ENCODE measurements around the gene ADD3.

ADD3 gene

GRCh38 chr10:110010486-110011378, 2.9 kb downstream of the ADD3 start:
- Histone ChIP-seq H3K9me3 (no peaks in the 10 kb centered on the region), H3K9ac (0 out of 2 replicates have a peak overlapping the region, but pooled peaks have one; percentile 18), H3K27me3 (no peaks in the 10 kb centered on the region), H4K20me1 (peaks cover 24% of the 10 kb centered on the region), H3K4me2 (peak overlapping the region; percentile 89), H3K27ac (no peak overlapping the region), H3K36me3 (no peaks in the 10 kb centered on the region), H3K4me3 (no peak overlapping the region), H3K4me1 (peaks cover 72% of the 10 kb centered on the region)
- no peak for TF ChIP-seq Cebpa-rat (IDR thresholded peaks at IDR 0.05)

- peaks cover 71% of the 10 kb centered on the region for H3K4me1 ChIP-seq
- no peak overlapping the region for H3K4me2 ChIP-seq
- H3K4me3 ChIP-seq, result no peak overlapping the region
These were observed 3.9 kb downstream of the ADD3 start for GRCh38 chr10:110011681-110012080.

DNA sequence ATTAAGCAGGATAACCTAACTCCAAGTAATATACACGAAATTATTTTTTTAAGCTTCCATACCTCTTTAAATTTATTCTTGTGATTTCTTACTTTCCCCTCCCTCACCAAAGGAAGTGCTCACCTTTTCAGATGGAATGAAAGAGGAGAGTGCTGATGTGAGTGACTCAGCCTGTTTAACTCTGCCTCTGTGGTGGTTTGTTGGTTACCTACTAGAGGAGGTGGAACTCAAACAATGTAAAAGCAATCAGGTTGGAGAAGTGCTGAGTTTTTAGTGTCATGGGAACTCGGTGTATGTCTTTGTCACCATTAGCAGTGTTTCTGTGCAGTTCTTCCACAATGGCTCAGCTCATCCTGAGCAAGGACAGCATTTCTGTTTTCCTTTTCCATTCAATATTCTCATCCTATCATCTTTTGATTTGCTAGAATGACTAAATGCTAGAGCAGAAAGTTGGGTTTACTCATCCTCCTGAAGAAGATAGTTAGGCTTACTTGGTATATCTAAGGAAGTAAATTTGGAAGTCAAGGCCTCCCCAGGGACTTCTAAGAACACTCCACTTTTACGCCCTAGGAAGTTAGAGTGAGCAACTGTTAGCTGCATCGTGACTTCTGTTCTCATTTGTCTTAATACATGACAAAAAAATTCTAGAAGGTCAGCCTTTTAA, 6.0 kb downstream of the ADD3 start:
- Histone ChIP-seq H3K27me3 (no peaks in the 10 kb centered on the region), H3K27ac (no peak overlapping the region), H3K4me1 (peaks cover 74% of the 10 kb centered on the region), H3K9me3 (no peaks in the 10 kb centered on the region), H4K20me1 (peaks cover 24% of the 10 kb centered on the region), H3K9ac (no peak overlapping the region), H3K4me3 (no peak overlapping the region), H3K4me2 (peak overlapping the region; percentile 63), H3K36me3 (no peaks in the 10 kb centered on the region)
- no peak for TF ChIP-seq Cebpa-rat (IDR thresholded peaks at IDR 0.05)

More at GRCh38 chr10:110011681-110012080, 3.9 kb downstream of the ADD3 start:
- Histone ChIP-seq H3K9me3 (no peaks in the 10 kb centered on the region), H3K9ac (no peak overlapping the region), H3K27me3 (no peaks in the 10 kb centered on the region), H4K20me1 (peaks cover 24% of the 10 kb centered on the region), H3K27ac (no peak overlapping the region), H3K36me3 (no peaks in the 10 kb centered on the region)
- no peak for TF ChIP-seq Cebpa-rat (IDR thresholded peaks at IDR 0.05)

- Histone ChIP-seq H3K27me3 (no peaks in the 10 kb centered on the region), H3K9ac (no peak overlapping the region), H3K9me3 (no peaks in the 10 kb centered on the region), H3K4me1 (peaks cover 61% of the 10 kb centered on the region), H4K20me1 (peaks cover 17% of the 10 kb centered on the region), H3K4me2 (no peak overlapping the region), H3K4me3 (no peak overlapping the region), H3K36me3 (no peaks in the 10 kb centered on the region), H3K27ac (no peak overlapping the region)
- no peak for TF ChIP-seq Cebpa-rat (IDR thresholded peaks at IDR 0.05)
These were observed 8.3 kb downstream of the ADD3 start for GRCh38 chr10:110016039-110016438.

DNA sequence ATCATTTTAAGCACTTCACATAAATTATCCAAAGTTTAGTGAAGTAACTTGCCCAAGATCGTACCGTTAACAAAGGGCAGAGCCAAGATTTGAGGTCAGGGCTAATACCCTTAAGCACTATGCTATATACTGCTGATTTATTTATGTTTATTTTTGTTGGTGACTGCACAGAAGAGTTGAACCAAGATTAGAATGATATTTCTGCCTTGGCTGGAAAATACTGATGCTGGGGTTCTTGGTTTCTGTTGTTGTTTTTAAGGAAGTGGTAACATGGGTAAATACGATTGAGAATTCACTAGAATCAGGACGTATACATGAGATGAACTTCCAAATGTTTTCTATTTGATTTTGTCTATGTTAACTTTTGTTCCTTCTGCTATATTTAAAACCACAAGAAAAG, 9.3 kb downstream of the ADD3 start:
- no peak for TF ChIP-seq Cebpa-rat (IDR thresholded peaks at IDR 0.05)
- Histone ChIP-seq H4K20me1 (peaks cover 15% of the 10 kb centered on the region; the same call in 1 of the 2 replicates), H3K4me1 (peaks cover 58% of the 10 kb centered on the region), H3K4me3 (no peak overlapping the region), H3K27ac (no peak overlapping the region; the same call in 1 of the 2 replicates), H3K9ac (no peak overlapping the region), H3K27me3 (no peaks in the 10 kb centered on the region), H3K36me3 (no peaks in the 10 kb centered on the region), H3K4me2 (peak overlapping the region; percentile 46), H3K9me3 (no peaks in the 10 kb centered on the region)

GRCh38 chr10:110017907-110018306, 10.1 kb downstream of the ADD3 start:
- Histone ChIP-seq H4K20me1 (peaks cover 17% of the 10 kb centered on the region; the same call in 1 of the 2 replicates), H3K4me2 (no peak overlapping the region), H3K27me3 (no peaks in the 10 kb centered on the region), H3K9me3 (no peaks in the 10 kb centered on the region), H3K9ac (no peak overlapping the region), H3K36me3 (no peaks in the 10 kb centered on the region), H3K4me1 (peaks cover 51% of the 10 kb centered on the region), H3K4me3 (no peak overlapping the region), H3K27ac (no peak overlapping the region)
- TF ChIP-seq Cebpa-rat (IDR thresholded peaks at IDR 0.05), result no peak

DNA sequence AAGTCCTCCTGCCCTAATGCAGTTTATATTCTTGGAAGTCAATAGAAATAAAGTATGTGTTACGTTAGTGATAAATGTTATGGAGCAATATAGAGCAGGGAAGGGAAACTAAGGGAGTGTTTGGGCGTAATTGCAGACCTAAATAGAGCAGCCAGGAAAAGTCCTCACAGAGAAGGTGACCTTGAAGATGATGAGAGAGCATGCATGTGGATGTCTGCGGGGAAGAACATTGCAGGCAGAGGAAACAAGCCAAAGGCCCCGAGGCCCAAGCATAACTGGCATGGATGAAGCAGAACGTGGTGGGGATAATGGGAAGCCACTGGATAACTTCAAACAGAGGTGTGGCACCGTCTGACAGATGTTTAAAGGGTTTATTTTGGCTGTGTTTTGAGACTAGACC, 12.5 kb downstream of the ADD3 start:
- peaks cover 38% of the 10 kb centered on the region for H3K4me1 ChIP-seq
- TF ChIP-seq Cebpa-rat (IDR thresholded peaks at IDR 0.05), result no peak
- H3K4me2 ChIP-seq, result peak overlapping the region; percentile 1; the same call in 1 of the 2 replicates
- peaks cover 18% of the 10 kb centered on the region; the same call in 1 of the 2 replicates for H4K20me1 ChIP-seq
- H3K27me3 ChIP-seq, result no peaks in the 10 kb centered on the region
- no peak overlapping the region for H3K4me3 ChIP-seq
- H3K36me3 ChIP-seq, result peaks cover 3% of the 10 kb centered on the region; the same call in 1 of the 2 replicates
- H3K9ac ChIP-seq, result no peak overlapping the region
- H3K9me3 ChIP-seq, result 0 out of 2 replicates have a peak, but pooled peaks cover 6% of the 10 kb centered on the region
- H3K27ac ChIP-seq, result no peak overlapping the region

DNA sequence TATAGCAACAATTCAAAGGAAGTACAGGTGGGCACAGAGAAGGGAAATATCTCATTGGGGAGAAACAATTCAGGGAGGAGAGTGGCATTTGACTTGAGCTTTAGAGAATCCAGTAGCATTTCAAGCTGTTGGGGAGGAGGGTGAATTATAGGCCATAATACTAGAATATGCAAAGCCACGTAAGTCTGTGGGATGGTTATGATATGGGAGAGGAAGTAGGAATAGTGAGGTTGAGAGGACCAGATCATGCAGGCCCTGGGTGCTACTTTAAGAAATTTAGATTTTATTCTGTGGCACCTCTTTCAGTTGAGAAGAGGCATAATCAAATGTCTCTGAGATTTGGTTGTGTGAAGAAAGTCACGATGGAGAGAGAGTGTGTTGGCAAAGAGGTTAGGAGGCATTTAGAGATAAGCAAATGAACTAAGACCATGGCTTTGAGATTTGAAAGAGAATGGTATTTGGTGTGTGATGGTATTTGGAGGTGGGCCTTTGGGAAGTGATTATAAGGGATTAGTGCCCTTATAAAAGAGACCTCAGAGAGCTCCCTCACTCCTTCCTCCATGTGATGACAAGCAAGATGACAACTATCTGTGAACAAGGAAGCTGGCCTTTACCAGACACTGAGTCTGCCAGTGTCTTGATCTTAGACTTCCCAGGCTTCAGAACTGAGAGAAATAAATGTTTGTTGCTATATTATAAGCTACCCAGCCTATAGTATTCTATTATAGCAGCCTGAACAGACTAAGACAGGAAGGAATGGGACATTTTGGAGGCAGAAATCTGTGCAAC, 15.1 kb downstream of the ADD3 start:
- Histone ChIP-seq H3K9ac (no peak overlapping the region), H3K4me2 (no peak overlapping the region), H3K36me3 (peaks cover 3% of the 10 kb centered on the region; the same call in 1 of the 2 replicates), H4K20me1 (peaks cover 18% of the 10 kb centered on the region; the same call in 1 of the 2 replicates), H3K27ac (no peak overlapping the region), H3K9me3 (0 out of 2 replicates have a peak, but pooled peaks cover 6% of the 10 kb centered on the region), H3K27me3 (no peaks in the 10 kb centered on the region), H3K4me1 (peaks cover 19% of the 10 kb centered on the region), H3K4me3 (no peak overlapping the region)
- TF ChIP-seq Cebpa-rat (IDR thresholded peaks at IDR 0.05), result no peak

GRCh38 chr10:110023785-110024465, 16.1 kb downstream of the ADD3 start:
- no peak overlapping the region for H3K4me3 ChIP-seq
- H4K20me1 ChIP-seq, result peaks cover 18% of the 10 kb centered on the region; the same call in 1 of the 2 replicates
- 0 out of 2 replicates have a peak, but pooled peaks cover 6% of the 10 kb centered on the region for H3K9me3 ChIP-seq
- no peak overlapping the region for H3K9ac ChIP-seq
- no peak for TF ChIP-seq Cebpa-rat (IDR thresholded peaks at IDR 0.05)
- H3K27me3 ChIP-seq, result no peaks in the 10 kb centered on the region
- H3K27ac ChIP-seq, result no peak overlapping the region
- peaks cover 19% of the 10 kb centered on the region for H3K4me1 ChIP-seq
- H3K4me2 ChIP-seq, result no peak overlapping the region
- H3K36me3 ChIP-seq, result peaks cover 3% of the 10 kb centered on the region; the same call in 1 of the 2 replicates

Data from BLaER1 (cell line).